H1 (cell line): ENCODE data around the gene RBM19. TPM values are rescaled to one million over a fixed set of nuclear protein-coding genes. Genes with fewer than 3 reads are reported as not detected.

Experiments used
- CTCF ChIA-PET: fragments of 300-600 bp; sonication (Branson Sonifier 250); formaldehyde crosslinking; loops from one replicate; lab custom pipeline; 2021; ENCODE audit not compliant: partially characterized antibody; lab: Charles Lee
- POLR2A ChIA-PET: fragments of 300-600 bp; sonication (Branson Sonifier 250); formaldehyde crosslinking; loops from one replicate; lab custom pipeline; 2021; ENCODE audit warnings: inconsistent platforms; ENCODE audit not compliant: partially characterized antibody; lab: Charles Lee
- DNase-seq, 2 experiments: peaks; one replicate each; pipeline versions ENCODE4 v3.0.0 to v3.0.0-alpha.2; 2010 to 2022; ENCODE audit warnings: low spot score in 2 of 2, low read depth in 1 of 2, mixed read lengths in 1 of 2
- FAIRE-seq: peaks from 2 replicates; lab custom pipeline; 2011; peaks lifted over from hg19 to GRCh38; lab: Jason Lieb, UNC
- H2AFZ ChIP-seq: 2 replicates; pipeline ENCODE4 v1.8.1; 2012; ENCODE audit warnings: low read length, inconsistent platforms
- H2AK5ac ChIP-seq: 2 replicates; pipeline ENCODE4 v1.6.1; 2013; ENCODE audit warnings: low read depth, low read length
- H2BK120ac ChIP-seq: replicated peaks from 2 replicates; pipeline ENCODE3; 2013; ENCODE audit warnings: low read depth, low read length, inconsistent platforms
- H2BK12ac ChIP-seq: 2 replicates; pipeline ENCODE4 v1.6.1; 2013; ENCODE audit warnings: low read depth, low read length
- H2BK15ac ChIP-seq: 2 replicates; pipeline ENCODE4 v1.6.1; 2013; ENCODE audit warnings: low read length
- H2BK20ac ChIP-seq: 2 replicates; pipeline ENCODE4 v1.6.1; 2013; ENCODE audit warnings: low read length
- H2BK5ac ChIP-seq: 2 replicates; pipeline ENCODE4 v1.6.1; 2013; ENCODE audit warnings: low read depth, low read length
- H3K14ac ChIP-seq: 2 replicates; pipeline ENCODE4 v1.6.1; 2013; ENCODE audit warnings: inconsistent platforms; ENCODE audit not compliant: insufficient read length
- H3K18ac ChIP-seq: 2 replicates; pipeline ENCODE4 v1.6.1; 2013; ENCODE audit warnings: low read length; ENCODE audit errors: extremely low read depth
- H3K23ac ChIP-seq: 2 replicates; pipeline ENCODE4 v1.6.1; 2013; ENCODE audit warnings: inconsistent platforms; ENCODE audit not compliant: insufficient read length
- H3K23me2 ChIP-seq: 2 replicates; pipeline ENCODE4 v1.6.1; 2013; ENCODE audit warnings: low read depth, low read length
- H3K27ac ChIP-seq: 2 replicates; pipeline ENCODE4 v1.6.1; 2011; ENCODE audit warnings: low read depth, low read length, inconsistent platforms
- H3K27me3 ChIP-seq, 4 experiments: replicated peaks in 1 of 4; 1 replicate in 1 of 4; 2 replicates in 3 of 4; pipeline versions ENCODE4 v1.6.1 to v1.8.1; 2011 to 2013; ENCODE audit warnings: low read length in 3 of 4, mild to moderate bottlenecking in 3 of 4, inconsistent platforms in 2 of 4, mixed read lengths in 2 of 4, moderate library complexity in 1 of 4; ENCODE audit not compliant: control insufficient read depth in 3 of 4, insufficient read depth in 3 of 4; ENCODE audit errors: extremely low read depth in 1 of 4
- H3K36me3 ChIP-seq, 4 experiments: 2 replicates each; pipeline versions ENCODE4 v1.6.1 to v1.8.1; 2011 to 2013; ENCODE audit warnings: mild to moderate bottlenecking in 4 of 4, low read length in 3 of 4, moderate library complexity in 2 of 4, control low read depth in 1 of 4, inconsistent platforms in 1 of 4; ENCODE audit not compliant: insufficient read depth in 4 of 4, control insufficient read depth in 2 of 4
- H3K4ac ChIP-seq: replicated peaks from 2 replicates; pipeline ENCODE3; 2013; ENCODE audit warnings: low read length, low read depth, mixed read lengths, inconsistent platforms; ENCODE audit not compliant: insufficient read length
- H3K4me1 ChIP-seq, 4 experiments: replicated peaks in 1 of 4; 1 replicate in 1 of 4; 2 replicates in 3 of 4; pipeline versions ENCODE4 v1.6.1 to v1.8.1; 2011 to 2013; ENCODE audit warnings: low read length in 3 of 4, inconsistent platforms in 2 of 4, mixed read lengths in 1 of 4; ENCODE audit not compliant: insufficient read depth in 4 of 4, control insufficient read depth in 3 of 4
- H3K4me2 ChIP-seq, 2 experiments: 2 replicates each; pipeline versions ENCODE4 v1.6.1 to v1.8.1; 2011 to 2013; ENCODE audit warnings: low read depth in 2 of 2, low read length in 2 of 2, control low read depth in 1 of 2, inconsistent platforms in 1 of 2, mild to moderate bottlenecking in 1 of 2; ENCODE audit not compliant: insufficient read depth in 1 of 2
- H3K4me3 ChIP-seq, 4 experiments: fragments of 200-600, 300-600 bp in 1 of 4; sonication (generic), shearing (Covaris generic), sonication (Bioruptor Twin) in 1 of 4; 2 replicates each; pipeline versions ENCODE4 v1.5.1 to v1.8.1; 2011 to 2016; ENCODE audit warnings: low read length in 4 of 4, low read depth in 3 of 4, control low read depth in 2 of 4, inconsistent platforms in 2 of 4, mild to moderate bottlenecking in 2 of 4, mixed read lengths in 1 of 4, moderate library complexity in 1 of 4; ENCODE audit not compliant: insufficient read depth in 2 of 4; ENCODE audit errors: extremely low read depth in 1 of 4
- H3K56ac ChIP-seq: replicated peaks from 2 replicates; pipeline ENCODE3; 2013; ENCODE audit warnings: low read depth, mild to moderate bottlenecking, mixed read lengths, low read length, inconsistent platforms; ENCODE audit not compliant: insufficient read length
- H3K79me1 ChIP-seq: 2 replicates; pipeline ENCODE4 v1.6.1; 2013; ENCODE audit warnings: low read depth, low read length, control low read depth
- H3K79me2 ChIP-seq, 2 experiments: 2 replicates each; pipeline versions ENCODE4 v1.6.1 to v1.8.1; 2012 to 2013; ENCODE audit warnings: low read length in 2 of 2, mild to moderate bottlenecking in 2 of 2, inconsistent platforms in 1 of 2; ENCODE audit not compliant: insufficient read depth in 2 of 2, control insufficient read depth in 1 of 2
- H3K9ac ChIP-seq, 4 experiments: replicated peaks in 1 of 4; 1 replicate in 1 of 4; 2 replicates in 3 of 4; pipeline versions ENCODE4 v1.6.1 to v1.8.1; 2011 to 2013; ENCODE audit warnings: low read depth in 3 of 4, low read length in 3 of 4, control low read depth in 2 of 4, mild to moderate bottlenecking in 2 of 4, moderate library complexity in 2 of 4, inconsistent platforms in 1 of 4; ENCODE audit errors: extremely low read depth in 1 of 4
- H3K9me3 ChIP-seq, 2 experiments: 2 replicates each; pipeline versions ENCODE4 v1.6.1 to v1.8.1; 2012 to 2013; ENCODE audit warnings: mild to moderate bottlenecking in 2 of 2, moderate library complexity in 2 of 2, control low read depth in 1 of 2, inconsistent platforms in 1 of 2, low read depth in 1 of 2, low read length in 1 of 2, mixed read lengths in 1 of 2; ENCODE audit not compliant: insufficient read depth in 2 of 2
- H4K20me1 ChIP-seq, 2 experiments: replicated peaks in 1 of 2; 2 replicates each; pipeline versions ENCODE3 to v1.8.1; 2011 to 2013; ENCODE audit warnings: inconsistent platforms in 2 of 2, low read length in 2 of 2, mild to moderate bottlenecking in 1 of 2; ENCODE audit not compliant: insufficient read depth in 2 of 2, control insufficient read depth in 1 of 2
- H4K5ac ChIP-seq: 2 replicates; pipeline ENCODE4 v1.6.1; 2013; ENCODE audit warnings: low read length, low read depth, mixed read lengths, inconsistent platforms; ENCODE audit not compliant: insufficient read length
- H4K8ac ChIP-seq: 2 replicates; pipeline ENCODE4 v1.8.0; 2013; ENCODE audit warnings: mild to moderate bottlenecking, moderate library complexity, low read length, inconsistent platforms; ENCODE audit not compliant: insufficient read depth; ENCODE audit errors: extremely low read depth
- H4K91ac ChIP-seq: replicated peaks from 2 replicates; pipeline ENCODE3; 2013; ENCODE audit warnings: low read length, mixed read lengths, inconsistent platforms; ENCODE audit not compliant: insufficient read length
- CBX5 ChIP-seq: fragments of 300-800, 300-1000 bp; sonication (generic); IDR thresholded peaks from 2 replicates; pipeline ENCODE4 v1.7.1; 2016; ENCODE audit warnings: antibody characterized with exemption, low read length, low read depth
- EZH2 ChIP-seq: fragments of 200-600 bp; sonication (generic); IDR thresholded peaks from 2 replicates; pipeline ENCODE4 v1.7.1; 2012; ENCODE audit warnings: low read depth, mild to moderate bottlenecking, moderate library complexity, low read length, inconsistent platforms; ENCODE audit not compliant: severe bottlenecking
- JUND ChIP-seq: IDR thresholded peaks from 2 replicates; pipeline ENCODE4 v1.6.1; 2011; ENCODE audit warnings: mild to moderate bottlenecking, improper control_type of control experiment, low read length
- KDM5A ChIP-seq: fragments of 200-600 bp; IDR thresholded peaks from 2 replicates; pipeline ENCODE4 v1.7.1; 2012; ENCODE audit warnings: mild to moderate bottlenecking, low read length, inconsistent platforms, mixed read lengths
- RFX5 ChIP-seq: IDR thresholded peaks from 2 replicates; pipeline ENCODE4 v1.6.1; 2011; ENCODE audit warnings: low read depth, low read length, improper control_type of control experiment, borderline replicate concordance
- RXRA ChIP-seq: IDR thresholded peaks from 2 replicates; pipeline ENCODE4 v1.6.1; 2011; ENCODE audit warnings: low read depth, mild to moderate bottlenecking, low read length, moderate library complexity; ENCODE audit not compliant: insufficient read depth
- SIN3A ChIP-seq, 2 experiments: IDR thresholded peaks in 1 of 2; conservative IDR thresholded peaks in 1 of 2; 2 replicates each; pipeline ENCODE4 v1.6.1; 2011 to 2012; ENCODE audit warnings: low read length in 2 of 2, improper control_type of control experiment in 1 of 2, low read depth in 1 of 2, mild to moderate bottlenecking in 1 of 2
- SIX5 ChIP-seq: IDR thresholded peaks from 2 replicates; pipeline ENCODE4 v1.6.1; 2011; ENCODE audit warnings: mild to moderate bottlenecking, low read depth, low read length
- SP1 ChIP-seq: IDR thresholded peaks from 2 replicates; pipeline ENCODE4 v1.6.1; 2011; ENCODE audit warnings: low read depth, low read length
- TAF7 ChIP-seq: optimal IDR thresholded peaks from 2 replicates; pipeline ENCODE3; 2011; ENCODE audit warnings: low read depth, mild to moderate bottlenecking, inconsistent platforms, low read length, moderate library complexity, borderline replicate concordance
- TBP ChIP-seq: IDR thresholded peaks from 2 replicates; pipeline ENCODE4 v1.6.1; 2011; ENCODE audit warnings: low read depth, low read length, improper control_type of control experiment
- TEAD4 ChIP-seq: IDR thresholded peaks from 2 replicates; pipeline ENCODE4 v1.6.1; 2012; ENCODE audit warnings: low read depth, low read length, inconsistent platforms, mixed read lengths
- WGBS, 2 experiments: shearing (Covaris generic) in 1 of 2; methylation state at CpG; one replicate each; pipeline versions ENCODE4 v1.1.6 to v1.1.7; 2013 to 2015; ENCODE audit warnings: low lambda C conversion rate in 2 of 2, mixed read lengths in 2 of 2, inconsistent platforms in 1 of 2, low coverage in 1 of 2, missing lambda C conversion rate in 1 of 2; ENCODE audit not compliant: insufficient replicate concordance in 2 of 2, insufficient coverage in 1 of 2, insufficient read length in 1 of 2; ENCODE audit errors: extremely low coverage in 1 of 2, missing lambda C conversion rate in 1 of 2; 5-methylcytosine and 5-hydroxymethylcytosine counted together
- polyA plus RNA-seq, 7 experiments: library from polyadenylated mRNA; depleted of rRNA in 3 of 7; stranded (reverse) in 5 of 7; unstranded in 2 of 7; fragments of >200 nt in 5 of 7; fragments of 200-250 nt in 2 of 7; gene quantifications; 1 replicate in 5 of 7; 2 replicates in 1 of 7; 4 replicates in 1 of 7; pipeline versions ENCODE4 v1.2.1 to v1.2.3, GENCODE V29; 2011 to 2013; ENCODE audit warnings: missing spikeins in 2 of 7, mixed read lengths in 2 of 7
- total RNA-seq: library from RNA; stranded (reverse); fragmentation: NEBNext Ultra II Directional; extraction: Animal tissue kit (Norgen Biotek cat#: 25700); gene quantifications from 2 replicates; pipeline ENCODE4 v1.2.1, GENCODE V29; 2021
- TF ChIP-seq, protein P1 (sequence below): IDR thresholded peaks from 2 replicates; pipeline ENCODE4 v1.6.1; 2012; ENCODE audit warnings: inconsistent platforms

The RBM19 gene
- total and polyA plus RNA-seq, 2 of the 8 experiments (the other 6 are each of a cell fraction or from before 2014, with no cell fraction given): 23.4 to 61.9 TPM

GRCh38 chr12:113973109-113973904, 7.2 kb upstream of the RBM19 start:
- Histone ChIP-seq H3K14ac (no peak overlapping the region), H3K9me3 (no peaks in the 10 kb centered on the region), H2BK12ac (no peak overlapping the region), H3K4me2 (no peak overlapping the region), H2BK5ac (no peak overlapping the region), H4K5ac (no peak overlapping the region), H3K36me3 (no peaks in the 10 kb centered on the region), H2AFZ (no peak overlapping the region), H2BK20ac (no peak overlapping the region), H3K4me3 (no peak overlapping the region), H3K79me2 (no peaks in the 10 kb centered on the region), H2AK5ac (no peak overlapping the region), H3K23ac (no peak overlapping the region), H2BK120ac (no peak overlapping the region), H3K4me1 (peaks cover 0 to 4% (median 0%) of the 10 kb centered on the region in 4 experiments; a peak in 1 of 7 replicates), H3K23me2 (no peaks in the 10 kb centered on the region), H3K56ac (no peak overlapping the region), H3K9ac (no peak overlapping the region), H4K20me1 (no peaks in the 10 kb centered on the region), H3K4ac (no peak overlapping the region), H2BK15ac (no peak overlapping the region), H4K91ac (no peak overlapping the region), H3K18ac (no peak overlapping the region), H3K27me3 (no peaks in the 10 kb centered on the region), H4K8ac (no peak overlapping the region), H3K79me1 (no peaks in the 10 kb centered on the region), H3K27ac (no peak overlapping the region)
- FAIRE-seq: no peak
- POLR2A ChIA-PET: interaction anchor here (1.5 kb wide), 1 partner anchor 14 kb away, joined by 3 read pairs; no protein-coding TSS in a partner anchor
- CTCF ChIA-PET: no interaction called here
- no peak for DNase-seq
- WGBS, 2 experiments: 80% methylated on average over 10 of the region's 10 CpGs; no CpG with 5 or more reads in 1 of the 2 experiments
- no peak for TF ChIP-seq TAF7
- no peak for TF ChIP-seq CBX5
- no peak for TF ChIP-seq SIN3A (conservative IDR thresholded peaks at IDR 0.05 in 1 of 2, IDR thresholded peaks at IDR 0.05 in 1 of 2; ENCODE audit: low read depth in 1 of 2, low read length in 2 of 2)
- no peak for TF ChIP-seq EZH2
- TF ChIP-seq SIX5: no peak
- no peak for TF ChIP-seq TEAD4
- TF ChIP-seq KDM5A: no peak
- TF ChIP-seq, protein P1, sequence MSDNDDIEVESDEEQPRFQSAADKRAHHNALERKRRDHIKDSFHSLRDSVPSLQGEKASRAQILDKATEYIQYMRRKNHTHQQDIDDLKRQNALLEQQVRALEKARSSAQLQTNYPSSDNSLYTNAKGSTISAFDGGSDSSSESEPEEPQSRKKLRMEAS: no peak
- TF ChIP-seq RFX5: no peak
- TF ChIP-seq SP1: no peak
- TF ChIP-seq RXRA: no peak
- no peak for TF ChIP-seq JUND
- no peak for TF ChIP-seq TBP
